Transverse colon (tissue), 3 donors: ENCODE data around the gene GJB3.

Experiments
- CTCF ChIP-seq, 5 experiments: fragments of 200-600 bp in 3 of 5; fragments of 450-650 bp in 2 of 5; sonication (generic) in 3 of 5; IDR thresholded peaks; 1 replicate in 2 of 5; 2 replicates in 3 of 5; pipeline ENCODE4 v1.5.1; 2016 to 2017; ENCODE audit warnings: antibody characterized with exemption in 5 of 5, inconsistent platforms in 3 of 5, mild to moderate bottlenecking in 2 of 5, moderate library complexity in 1 of 5
- POLR2A ChIP-seq: fragments of 450-650 bp; IDR thresholded peaks from one replicate; pipeline ENCODE4 v1.6.1; 2016; ENCODE audit warnings: antibody characterized with exemption, mild to moderate bottlenecking, moderate library complexity

- TF ChIP-seq CTCF (IDR thresholded peaks at IDR 0.05) (no peak), POLR2A (no peak)
Measured at GRCh38 chr1:34796990-34797389, 16.0 kb downstream of the GJB3 start.
